Transverse colon (tissue), 4 donors: Measurements from ENCODE around the gene NMRK2. TPM values are rescaled to one million over a fixed set of nuclear protein-coding genes. Genes with fewer than 3 reads are reported as not detected.

Source experiments
- DNase-seq: peaks from one replicate; pipeline ENCODE4 v3.0.0-alpha.2; 2019
- H3K27ac ChIP-seq, 4 donors: fragments of 200-600 bp; sonication (generic); 2 replicates each; pipeline ENCODE4 v1.5.1; 2016 to 2018; ENCODE audit warnings: inconsistent platforms in 4 of 4
- H3K27me3 ChIP-seq: fragments of 200-600 bp; sonication (generic); 2 replicates; pipeline ENCODE4 v1.5.1; 2017; ENCODE audit warnings: inconsistent platforms
- H3K36me3 ChIP-seq, 4 donors: fragments of 200-600 bp; sonication (generic); 2 replicates each; pipeline ENCODE4 v1.5.1; 2017 to 2019; ENCODE audit warnings: inconsistent platforms in 4 of 4
- H3K4me1 ChIP-seq, 4 donors: fragments of 200-600 bp; sonication (generic); 2 replicates each; pipeline ENCODE4 v1.5.1; 2017 to 2020; ENCODE audit warnings: inconsistent platforms in 4 of 4
- H3K4me3 ChIP-seq, 4 donors: fragments of 200-600 bp; sonication (generic); 1 replicate in 1 of 4; 2 replicates in 3 of 4; pipeline versions ENCODE4 v1.5.1 to v1.6.1; 2017 to 2019; ENCODE audit warnings: inconsistent platforms in 4 of 4
- H3K9me3 ChIP-seq, 2 donors: fragments of 200-600 bp; sonication (generic); 2 replicates each; pipeline ENCODE4 v1.5.1; 2017 to 2019; ENCODE audit warnings: inconsistent platforms in 2 of 2
- EP300 ChIP-seq: sonication (generic); formaldehyde crosslinking; IDR thresholded peaks from one replicate; pipeline ENCODE4 v1.6.1; 2017; ENCODE audit warnings: antibody characterized with exemption, low read depth
- POLR2A ChIP-seq: fragments of 450-650 bp; IDR thresholded peaks from one replicate; pipeline ENCODE4 v1.6.1; 2016; ENCODE audit warnings: antibody characterized with exemption, mild to moderate bottlenecking, moderate library complexity
- POLR2AphosphoS5 ChIP-seq, 3 donors: sonication (generic); formaldehyde crosslinking; IDR thresholded peaks; one replicate each; pipeline ENCODE4 v1.6.1; 2016; ENCODE audit warnings: antibody characterized with exemption in 3 of 3
- WGBS, 2 donors: methylation state at CpG; one replicate each; pipeline ENCODE4 v1.1.5; 2018; ENCODE audit warnings: low coverage in 1 of 2; 5-methylcytosine and 5-hydroxymethylcytosine counted together
- in situ Hi-C, 4 donors: fragments of 200-750 bp; cut with MboI; loops; one replicate each; pipeline versions ENCODE4 v1.15.0 to v1.15.1; 2017; ENCODE audit warnings: low sequenced_read_pairs in 3 of 4, low pct_ligation_motif_present in 1 of 4, low pct_unique_long_range_greater_than_20kb in 1 of 4
- intact Hi-C: fragments of 100-400 bp; cut with DNase I; formaldehyde crosslinking; loops from one replicate; pipeline ENCODE4 v1.15.1; 2023; ENCODE audit warnings: low total_unique reads
- total RNA-seq, 4 donors: library from RNA; depleted of rRNA; stranded (reverse); fragments of >200 nt; gene quantifications; one replicate each; pipeline ENCODE4 v1.1.0, GENCODE V29; 2016
- TF ChIP-seq, protein P1 (sequence below), 5 experiments: fragments of 200-600 bp in 3 of 5; fragments of 450-650 bp in 2 of 5; sonication (generic) in 3 of 5; IDR thresholded peaks; 1 replicate in 2 of 5; 2 replicates in 3 of 5; pipeline ENCODE4 v1.5.1; 2016 to 2017; ENCODE audit warnings: antibody characterized with exemption in 5 of 5, inconsistent platforms in 3 of 5, mild to moderate bottlenecking in 2 of 5, moderate library complexity in 1 of 5

The NMRK2 gene
- total RNA-seq, 4 donors from 2014 or later: 0.41 TPM; not detected in 3

GRCh38 chr19:3959766-3960131 is 26.9 kb downstream of the NMRK2 start:
- intact Hi-C loops (no loop called here), in situ Hi-C loops (no loop called here)
- Histone ChIP-seq H3K36me3 (peaks cover 0 to 61% (median 33%) of the 10 kb centered on the region in 4 donors), H3K27ac (no peak overlapping the region), H3K4me3 (no peak overlapping the region), H3K27me3 (no peaks in the 10 kb centered on the region), H3K4me1 (no peaks in the 10 kb centered on the region), H3K9me3 (no peaks in the 10 kb centered on the region)
- DNase-seq: no peak
- TF ChIP-seq EP300 (no peak), POLR2AphosphoS5 (IDR thresholded peaks at IDR 0.05) (no peak), POLR2A (no peak)
- TF ChIP-seq, protein P1, sequence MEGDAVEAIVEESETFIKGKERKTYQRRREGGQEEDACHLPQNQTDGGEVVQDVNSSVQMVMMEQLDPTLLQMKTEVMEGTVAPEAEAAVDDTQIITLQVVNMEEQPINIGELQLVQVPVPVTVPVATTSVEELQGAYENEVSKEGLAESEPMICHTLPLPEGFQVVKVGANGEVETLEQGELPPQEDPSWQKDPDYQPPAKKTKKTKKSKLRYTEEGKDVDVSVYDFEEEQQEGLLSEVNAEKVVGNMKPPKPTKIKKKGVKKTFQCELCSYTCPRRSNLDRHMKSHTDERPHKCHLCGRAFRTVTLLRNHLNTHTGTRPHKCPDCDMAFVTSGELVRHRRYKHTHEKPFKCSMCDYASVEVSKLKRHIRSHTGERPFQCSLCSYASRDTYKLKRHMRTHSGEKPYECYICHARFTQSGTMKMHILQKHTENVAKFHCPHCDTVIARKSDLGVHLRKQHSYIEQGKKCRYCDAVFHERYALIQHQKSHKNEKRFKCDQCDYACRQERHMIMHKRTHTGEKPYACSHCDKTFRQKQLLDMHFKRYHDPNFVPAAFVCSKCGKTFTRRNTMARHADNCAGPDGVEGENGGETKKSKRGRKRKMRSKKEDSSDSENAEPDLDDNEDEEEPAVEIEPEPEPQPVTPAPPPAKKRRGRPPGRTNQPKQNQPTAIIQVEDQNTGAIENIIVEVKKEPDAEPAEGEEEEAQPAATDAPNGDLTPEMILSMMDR (IDR thresholded peaks at IDR 0.05): no peak
- 93% methylated on average over 15 of the region's 15 CpGs; no CpG with 5 or more reads in 1 of the 2 donors for WGBS, 2 donors

- Histone ChIP-seq H3K27ac (no peak overlapping the region), H3K4me3 (no peak overlapping the region), H3K4me1 (peaks cover 6 to 9% (median 8%) of the 10 kb centered on the region in 4 donors), H3K27me3 (no peaks in the 10 kb centered on the region), H3K9me3 (no peaks in the 10 kb centered on the region), H3K36me3 (peaks cover 0 to 65% (median 33%) of the 10 kb centered on the region in 4 donors)
- intact Hi-C loops: no loop called here
- DNase-seq: no peak
- WGBS, 2 donors: 95% methylated on average over 24 of the region's 24 CpGs; no CpG with 5 or more reads in 1 of the 2 donors
- in situ Hi-C loops: no loop called here
- no peak for TF ChIP-seq POLR2A
- TF ChIP-seq EP300: no peak
- TF ChIP-seq, protein P1 (IDR thresholded peaks at IDR 0.05): no peak
These were observed 28.1 kb downstream of the NMRK2 start for GRCh38 chr19:3961007-3961406.

- in situ Hi-C loops: no loop called here
- intact Hi-C loops: no loop called here
- Histone ChIP-seq H3K27ac (peak overlapping the region in 1 of 4 donors; percentile 1), H3K27me3 (no peaks in the 10 kb centered on the region), H3K4me1 (peaks cover 31 to 36% (median 33%) of the 10 kb centered on the region in 4 donors), H3K4me3 (no peak overlapping the region), H3K9me3 (no peaks in the 10 kb centered on the region), H3K36me3 (peaks cover 0 to 59% (median 28%) of the 10 kb centered on the region in 4 donors)
- TF ChIP-seq EP300 (no peak), POLR2A (no peak), POLR2AphosphoS5 (IDR thresholded peaks at IDR 0.05) (no peak)
- TF ChIP-seq, protein P1 (IDR thresholded peaks at IDR 0.05): no peak
- DNase-seq: no peak
- WGBS, 2 donors: 95% methylated on average over 34 of the region's 35 CpGs; no CpG with 5 or more reads in 1 of the 2 donors
These were observed 30.8 kb downstream of the NMRK2 start for GRCh38 chr19:3963458-3964255.

DNA sequence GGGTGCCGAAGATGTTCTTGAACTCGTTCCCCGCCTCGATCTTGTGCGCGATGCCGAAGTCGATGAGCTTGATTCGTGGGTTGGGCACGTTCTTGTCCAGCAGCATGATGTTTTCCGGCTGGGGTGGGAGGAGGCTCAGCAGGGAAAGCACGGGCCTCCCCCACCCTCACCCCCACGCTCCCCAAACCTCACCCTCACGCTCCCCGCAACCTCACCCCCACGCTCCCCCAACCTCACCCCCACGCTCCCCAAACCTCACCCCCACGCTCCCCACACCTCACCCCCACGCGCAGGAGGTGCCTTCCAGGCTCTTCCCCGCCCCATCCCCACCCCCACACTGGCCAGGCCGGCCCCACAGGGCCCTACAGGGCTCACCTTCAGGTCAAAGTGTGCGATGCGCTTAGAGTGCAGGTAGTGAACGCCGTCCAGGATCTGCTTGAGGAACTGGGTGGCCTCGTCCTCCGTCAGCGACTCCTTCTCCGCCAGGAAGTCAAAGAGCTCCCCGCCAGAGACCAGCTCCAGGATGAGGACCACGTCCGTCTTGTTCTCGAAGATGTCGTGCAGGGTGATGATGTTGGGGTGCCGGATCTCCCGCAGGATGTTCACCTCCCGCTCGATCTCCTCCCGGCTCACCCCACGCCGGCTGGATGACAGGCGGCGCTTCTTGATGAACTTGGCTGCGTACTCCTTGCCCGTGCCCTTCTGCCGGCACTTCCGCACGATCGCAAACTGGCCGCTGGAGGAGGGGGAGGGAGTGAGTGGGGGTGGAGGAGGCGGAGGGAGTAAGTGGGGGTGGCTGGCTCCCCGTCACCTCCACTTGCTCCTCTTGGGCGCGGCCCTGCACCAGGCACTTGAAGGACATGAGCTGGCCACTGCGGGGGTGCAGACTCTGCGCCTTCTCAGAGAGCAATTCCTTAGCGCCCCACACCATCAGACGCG is 31.7 kb downstream of the NMRK2 start:
- in situ Hi-C loops (no loop called here), intact Hi-C loops (no loop called here)
- DNase-seq: no peak
- peaks cover 0 to 50% (median 24%) of the 10 kb centered on the region in 4 donors for H3K36me3 ChIP-seq
- H3K4me3 ChIP-seq: no peak overlapping the region
- H3K4me1 ChIP-seq: peaks cover 38 to 44% (median 42%) of the 10 kb centered on the region in 4 donors
- WGBS, 2 donors: 95% methylated on average over 48 of the region's 60 CpGs; no CpG with 5 or more reads in 1 of the 2 donors
- no peaks in the 10 kb centered on the region for H3K27me3 ChIP-seq
- no peaks in the 10 kb centered on the region for H3K9me3 ChIP-seq
- H3K27ac ChIP-seq: peak overlapping the region in 3 of 4 donors; percentile 26 to 99 (median 98)
- TF ChIP-seq, protein P1 (IDR thresholded peaks at IDR 0.05): no peak
- TF ChIP-seq POLR2AphosphoS5 (IDR thresholded peaks at IDR 0.05) (no peak), EP300 (no peak), POLR2A (no peak)
